Heart left ventricle (tissue), 16 donors: ENCODE results near the gene KIT. TPM values are rescaled to one million over a fixed set of nuclear protein-coding genes. Genes with fewer than 3 reads are reported as not detected.

Source experiments
- ATAC-seq, 4 donors: fragments of 200-7000 bp; cut with Tn5 transposase; one replicate each; pipeline ENCODE4 v1.9.1; 2020 to 2022; ENCODE audit warnings: moderate library complexity in 4 of 4, mild to moderate bottlenecking in 3 of 4, moderate number of reproducible peaks in 1 of 4
- DNase-seq, 5 donors: peaks; one replicate each; pipeline ENCODE4 v3.0.0-alpha.2; 2020
- H3K27ac ChIP-seq, 12 donors: fragments of 200-600 bp; sonication (generic) in 4 of 12; one replicate each; pipeline versions ENCODE4 v1.5.0 to v1.8.0; 2016 to 2022; ENCODE audit warnings: mild to moderate bottlenecking in 2 of 12
- H3K27me3 ChIP-seq, 9 donors: fragments of 200-600 bp; sonication (generic) in 2 of 9; one replicate each; pipeline versions ENCODE4 v1.5.1 to v1.8.0; 2016 to 2022; ENCODE audit warnings: mild to moderate bottlenecking in 3 of 9
- H3K36me3 ChIP-seq, 9 donors: fragments of 200-600 bp; sonication (generic) in 2 of 9; one replicate each; pipeline versions ENCODE4 v1.5.0 to v1.8.0; 2018 to 2022; ENCODE audit warnings: mild to moderate bottlenecking in 2 of 9
- H3K4me1 ChIP-seq, 12 donors: fragments of 200-600 bp; sonication (generic) in 4 of 12; one replicate each; pipeline versions ENCODE4 v1.5.0 to v1.8.0; 2016 to 2022; ENCODE audit warnings: mild to moderate bottlenecking in 3 of 12
- H3K4me3 ChIP-seq, 12 donors: fragments of 200-600 bp; sonication (generic) in 4 of 12; one replicate each; pipeline versions ENCODE4 v1.5.0 to v1.8.0; 2017 to 2022; ENCODE audit warnings: mild to moderate bottlenecking in 9 of 12, moderate library complexity in 4 of 12
- H3K9me3 ChIP-seq, 12 donors: fragments of 200-600 bp; sonication (generic) in 4 of 12; one replicate each; pipeline versions ENCODE4 v1.5.0 to v1.8.0; 2016 to 2022; ENCODE audit warnings: mild to moderate bottlenecking in 1 of 12
- CTCF ChIP-seq, 12 donors: fragments of 200-600 bp; sonication (generic) in 4 of 12; IDR thresholded peaks; one replicate each; pipeline versions ENCODE4 v1.5.0 to v1.8.0; 2018 to 2022; ENCODE audit warnings: antibody characterized with exemption in 12 of 12, mild to moderate bottlenecking in 5 of 12
- POLR2A ChIP-seq, 2 donors: fragments of 450-650 bp; IDR thresholded peaks; one replicate each; pipeline ENCODE4 v1.6.1; 2017; ENCODE audit warnings: antibody characterized with exemption in 2 of 2, mild to moderate bottlenecking in 2 of 2, moderate library complexity in 2 of 2
- WGBS, 4 donors: extraction: QIAGEN DNeasy Blood & Tissue Kit in 2 of 4; methylation state at CpG; one replicate each; pipeline versions ENCODE4 v1.1.5 to v1.1.7; 2013 to 2018; 5-methylcytosine and 5-hydroxymethylcytosine counted together
- intact Hi-C, 10 donors: fragments of 100-400 bp; cut with DNase I; formaldehyde crosslinking; loops; one replicate each; pipeline versions ENCODE4 v1.11.1 to v1.14.2; 2022
- polyA plus RNA-seq, 2 donors: library from polyadenylated mRNA; stranded (reverse); fragments of 200-250 nt; gene quantifications; one replicate each; pipeline ENCODE4 v1.2.3, GENCODE V29; 2013
- total RNA-seq, 9 donors: library from RNA; depleted of rRNA in 2 of 9; stranded (reverse); fragments of >200 nt in 2 of 9; fragmentation: NEBNext Ultra II Directional in 3 of 9; extraction: Animal tissue kit (Norgen Biotek cat#: 25700) in 3 of 9; gene quantifications; one replicate each; pipeline versions ENCODE4 v1.1.0 to v1.2.4, GENCODE V29; 2016 to 2023
- donor health status: ischemic (EF 13 %, LVEDD 7.1; RV severe dilation, severe dysfunction).
- donor health status: healthy with polysubstance abuse.
- donor health status: DM: no; HTN: yes; CAD: no.
- donor health status: DM: no; HTN: no; CAD: no.
- donor health status: ischemic (EF 25% LVEDD 6.9; RV normal size, moderate dysfunction).
- donor health status: ischemic (EF 25% LVEDD 5.7; RV mildly dilated, moderate dysfunction).
- donor health status: healthy.
- donor health status: DM: yes; HTN: yes; CAD: no.
- donor health status: ischemic (EF 35%, LVEDD 5.7; RV mildly dilated, moderate dysfunction).
- donor health status: nonischemic (EF 11% LVEDD 7.7; RV severe dilation, severe dysfunction).
- donor health status: DM: yes; HTN: yes; CAD: no.
- donor health status: PGD.
- donor health status: ischemic (EF 29% LVEDD 5.4; RV normal size, mild dysfunction).
- donor health status: nonischemic (EF 23%, LVEDD 6.1; RV moderate dilation, normal function).

Gene KIT
- total and polyA plus RNA-seq, 11 donors = 0.08 to 4.7 (median 1.7) TPM

- Histone ChIP-seq H3K9me3 (no peaks in the 10 kb centered on the region), H3K4me3 (no peak overlapping the region), H3K27ac (no peak overlapping the region), H3K36me3 (peaks cover 0 to 3% (median 0%) of the 10 kb centered on the region in 9 donors), H3K27me3 (no peaks in the 10 kb centered on the region), H3K4me1 (peaks cover 0 to 12% (median 0%) of the 10 kb centered on the region in 12 donors)
- ATAC-seq (peak in 2 of 4 donors; percentile 22 to 39), DNase-seq (no peak)
- TF ChIP-seq CTCF (IDR thresholded peaks at IDR 0.05) (no peak), POLR2A (IDR thresholded peaks at IDR 0.05) (no peak)
- WGBS, 4 donors = 82 to 90% (median 87%) methylated on average over 19 to 20 of the region's 20 CpGs
- intact Hi-C loops = loop anchor here in 1 of 10 donors (5.0 kb wide), 1 partner anchor 244 kb away; no protein-coding TSS in a partner anchor
Measured at GRCh38 chr4:54708339-54709279, 50.9 kb downstream of the KIT start.

GRCh38 chr4:54709400-54709799 lies 51.6 kb downstream of the KIT start:
- peaks cover 0 to 12% (median 0%) of the 10 kb centered on the region in 12 donors for H3K4me1 ChIP-seq
- DNase-seq (no peak), ATAC-seq (peak in 1 of 4 donors; percentile 55)
- peaks cover 0 to 3% (median 0%) of the 10 kb centered on the region in 9 donors for H3K36me3 ChIP-seq
- TF ChIP-seq CTCF (IDR thresholded peaks at IDR 0.05) = no peak
- no peak for TF ChIP-seq POLR2A (IDR thresholded peaks at IDR 0.05)
- no peaks in the 10 kb centered on the region for H3K9me3 ChIP-seq
- intact Hi-C loops = loop anchor here in 1 of 10 donors (5.0 kb wide), 1 partner anchor 243 kb away; no protein-coding TSS in a partner anchor
- WGBS, 4 donors = 80 to 88% (median 85%) methylated on average over 8 of the region's 8 CpGs
- H3K27ac ChIP-seq = no peak overlapping the region
- H3K27me3 ChIP-seq = no peaks in the 10 kb centered on the region
- H3K4me3 ChIP-seq = no peak overlapping the region

- DNase-seq (no peak), ATAC-seq (no peak)
- Histone ChIP-seq H3K4me3 (no peak overlapping the region), H3K9me3 (no peaks in the 10 kb centered on the region), H3K4me1 (peaks cover 0 to 12% (median 0%) of the 10 kb centered on the region in 12 donors), H3K27ac (no peak overlapping the region), H3K27me3 (no peaks in the 10 kb centered on the region), H3K36me3 (peaks cover 0 to 2% (median 0%) of the 10 kb centered on the region in 9 donors)
- intact Hi-C loops = no loop called here
- WGBS, 4 donors = 76 to 91% (median 83%) methylated on average over 2 of the region's 2 CpGs
- TF ChIP-seq CTCF (IDR thresholded peaks at IDR 0.05) = no peak
- no peak for TF ChIP-seq POLR2A (IDR thresholded peaks at IDR 0.05)
Measured at GRCh38 chr4:54712206-54712605, 54.4 kb downstream of the KIT start.

DNA sequence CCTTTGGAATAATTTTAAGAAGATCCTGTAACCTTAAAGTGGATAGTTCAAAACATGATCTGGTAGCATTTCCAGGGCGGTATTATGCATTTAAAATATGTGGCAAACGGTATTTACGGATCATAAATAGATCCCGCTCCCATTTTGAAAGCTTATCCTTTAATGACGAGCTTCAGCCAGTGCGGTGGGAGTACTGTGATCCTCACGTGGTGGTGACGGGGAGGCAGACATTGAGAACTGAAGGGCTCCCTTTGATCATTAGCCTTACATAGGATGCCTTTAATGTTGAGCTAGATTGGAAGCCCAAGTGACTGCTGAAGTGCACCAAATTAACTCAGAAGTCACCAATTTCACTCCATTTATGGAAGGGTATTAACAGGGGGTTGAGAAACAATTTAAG lies 56.9 kb downstream of the KIT start:
- DNase-seq (no peak), ATAC-seq (no peak)
- WGBS, 4 donors = 78 to 81% (median 80%) methylated on average over 8 of the region's 8 CpGs
- Histone ChIP-seq H3K27me3 (no peaks in the 10 kb centered on the region), H3K27ac (no peak overlapping the region), H3K4me1 (peaks cover 0 to 2% (median 0%) of the 10 kb centered on the region in 12 donors), H3K4me3 (no peak overlapping the region), H3K36me3 (no peaks in the 10 kb centered on the region), H3K9me3 (no peaks in the 10 kb centered on the region)
- TF ChIP-seq CTCF (IDR thresholded peaks at IDR 0.05) (no peak), POLR2A (IDR thresholded peaks at IDR 0.05) (no peak)
- intact Hi-C loops = no loop called here
